HepG2 (cell line): ENCODE measurements around the gene SERHL2. TPM values are rescaled to one million over a fixed set of nuclear protein-coding genes. Genes with fewer than 3 reads are reported as not detected.
A peak's percentile ranks its signal among the peaks of the same experiment; 100 is the strongest.

Experiments used
- BRCA1 ChIP-seq: sonication (generic); formaldehyde crosslinking; IDR thresholded peaks from 2 replicates; pipeline ENCODE4 v1.4.0; 2020; ENCODE audit warnings: missing genetic modification reagents
- ESRRA ChIP-seq: sonication (generic); formaldehyde crosslinking; IDR thresholded peaks from 2 replicates; pipeline ENCODE4 v1.5.1; 2020; ENCODE audit warnings: mild to moderate bottlenecking, low read depth, missing genetic modification reagents
- HMG20A ChIP-seq: IDR thresholded peaks from 2 replicates; pipeline ENCODE4 v1.6.1; 2016; ENCODE audit warnings: borderline replicate concordance
- KMT2B ChIP-seq: IDR thresholded peaks from 2 replicates; pipeline ENCODE4 v1.6.1; 2016; ENCODE audit warnings: missing genetic modification reagents, missing compliant biosample characterization
- MAF1 ChIP-seq: sonication (generic); formaldehyde crosslinking; IDR thresholded peaks from 2 replicates; pipeline ENCODE4 v1.5.0; 2020; ENCODE audit warnings: missing genetic modification reagents, borderline replicate concordance
- MTF2 ChIP-seq: sonication (generic); formaldehyde crosslinking; IDR thresholded peaks from 2 replicates; pipeline ENCODE4 v1.5.0; 2020; ENCODE audit warnings: missing genetic modification reagents, borderline replicate concordance
- NKX3-1 ChIP-seq: sonication (generic); formaldehyde crosslinking; IDR thresholded peaks from 2 replicates; pipeline ENCODE4 v1.5.0; 2020; ENCODE audit warnings: missing genetic modification reagents
- NR2C2 ChIP-seq: sonication (generic); formaldehyde crosslinking; IDR thresholded peaks from 2 replicates; pipeline ENCODE4 v1.4.0; 2020; ENCODE audit warnings: missing genetic modification reagents, mild to moderate bottlenecking, moderate library complexity, borderline replicate concordance
- NRL ChIP-seq: sonication (generic); formaldehyde crosslinking; IDR thresholded peaks from 2 replicates; pipeline ENCODE4 v1.5.0; 2020; ENCODE audit warnings: missing genetic modification reagents, mild to moderate bottlenecking, moderate library complexity, borderline replicate concordance
- POLR2AphosphoS5 ChIP-seq: IDR thresholded peaks from 2 replicates; pipeline ENCODE4 v1.6.1; 2012; ENCODE audit warnings: low read depth, low read length
- SKI ChIP-seq: fragments of 450-650 bp; IDR thresholded peaks from one replicate; pipeline ENCODE4 v1.6.1; 2018; ENCODE audit warnings: mild to moderate bottlenecking; ENCODE audit not compliant: partially characterized antibody
- ZC3H13 ChIP-seq: sonication (generic); formaldehyde crosslinking; IDR thresholded peaks from 2 replicates; pipeline ENCODE4 v1.8.1; 2023; ENCODE audit warnings: mild to moderate bottlenecking, missing genetic modification reagents, moderate library complexity
- ZNF274 ChIP-seq: sonication (generic); formaldehyde crosslinking; IDR thresholded peaks from 2 replicates; pipeline ENCODE4 v1.5.1; 2020; ENCODE audit warnings: mild to moderate bottlenecking, missing genetic modification reagents
- ZNF275 ChIP-seq: sonication (generic); formaldehyde crosslinking; IDR thresholded peaks from 2 replicates; pipeline ENCODE4 v1.8.0; 2022; ENCODE audit warnings: missing genetic modification reagents, mild to moderate bottlenecking, inconsistent platforms, borderline replicate concordance
- ZNF333 ChIP-seq: sonication (generic); formaldehyde crosslinking; IDR thresholded peaks from 2 replicates; pipeline ENCODE4 v1.4.0; 2020; ENCODE audit warnings: mild to moderate bottlenecking, missing genetic modification reagents, borderline replicate concordance
- ZNF430 ChIP-seq: sonication (generic); formaldehyde crosslinking; IDR thresholded peaks from 2 replicates; pipeline ENCODE4 v1.9.0; 2021; ENCODE audit warnings: mild to moderate bottlenecking, missing genetic modification reagents
- ZNF501 ChIP-seq: sonication (generic); formaldehyde crosslinking; IDR thresholded peaks from 2 replicates; pipeline ENCODE4 v1.5.1; 2020; ENCODE audit warnings: mild to moderate bottlenecking, moderate library complexity, missing genetic modification reagents
- ZNF556 ChIP-seq: sonication (generic); formaldehyde crosslinking; IDR thresholded peaks from 2 replicates; pipeline ENCODE4 v1.4.0; 2020; ENCODE audit warnings: mild to moderate bottlenecking, missing genetic modification reagents, borderline replicate concordance
- ZNF75D ChIP-seq: sonication (generic); formaldehyde crosslinking; IDR thresholded peaks from 2 replicates; pipeline ENCODE4 v1.8.1; 2023; ENCODE audit warnings: missing genetic modification reagents, mild to moderate bottlenecking, borderline replicate concordance
- polyA plus RNA-seq, 8 experiments: library from polyadenylated mRNA; depleted of rRNA in 3 of 8; stranded (reverse) in 7 of 8; unstranded in 1 of 8; fragments of >200 nt; fragmentation: Illumina TruSeq in 4 of 8; extraction: Trizol in 4 of 8; gene quantifications; 2 replicates each; pipeline versions ENCODE4 v1.2.1 to v1.2.3, GENCODE V29; 2011 to 2016; ENCODE audit warnings: low read depth in 4 of 8, missing spikeins in 1 of 8, mixed read lengths in 1 of 8; ENCODE audit not compliant: insufficient read depth in 1 of 8
- total RNA-seq, 5 experiments: library from RNA; depleted of rRNA; stranded (reverse); fragments of >200 nt; fragmentation: Illumina TruSeq; extraction: Trizol; gene quantifications; 2 replicates each; pipeline ENCODE4 v1.2.3, GENCODE V29; 2016; ENCODE audit warnings: low read depth in 1 of 5
- TF ChIP-seq, protein P1 (sequence below): sonication (generic); formaldehyde crosslinking; conservative IDR thresholded peaks from 2 replicates; pipeline ENCODE4 v1.4.0; 2020; ENCODE audit warnings: missing genetic modification reagents
- TF ChIP-seq, protein P2 (sequence below): sonication (generic); formaldehyde crosslinking; IDR thresholded peaks from 2 replicates; pipeline ENCODE4 v1.4.0; 2020; ENCODE audit warnings: mild to moderate bottlenecking, missing genetic modification reagents
- TF ChIP-seq, protein P3 (sequence below): sonication (generic); formaldehyde crosslinking; IDR thresholded peaks from 2 replicates; pipeline ENCODE4 v1.4.0; 2020; ENCODE audit warnings: missing genetic modification reagents, mild to moderate bottlenecking, borderline replicate concordance
- TF ChIP-seq, protein P4 (sequence below): sonication (generic); formaldehyde crosslinking; IDR thresholded peaks from 2 replicates; pipeline ENCODE4 v1.4.0; 2020; ENCODE audit warnings: missing genetic modification reagents

SERHL2 gene
- total and polyA plus RNA-seq, 2 of the 13 experiments (the other 11 are each of a cell fraction or from before 2014, with no cell fraction given), result 1.0 to 1.8 TPM

DNA sequence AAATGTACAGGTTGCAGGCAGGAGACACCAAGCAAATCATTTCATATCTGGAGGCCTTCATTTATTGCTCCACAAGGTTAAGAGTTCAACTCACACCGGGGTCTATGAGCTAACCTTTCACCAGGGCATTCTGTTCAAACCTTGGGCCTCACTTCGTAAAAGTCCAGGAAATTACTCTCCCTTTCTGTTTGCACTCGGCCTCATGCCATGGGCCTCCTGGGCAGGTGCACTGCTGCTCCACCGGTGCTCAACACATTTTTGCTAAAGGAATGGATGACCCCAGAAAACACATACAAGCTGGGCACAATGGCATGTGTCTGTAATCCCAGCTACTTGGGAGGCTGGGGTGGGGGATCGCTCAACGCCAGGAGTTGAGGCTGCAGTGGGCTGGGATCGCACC lies 17.6 kb upstream of the SERHL2 start (continued):
- TF ChIP-seq, protein P1, sequence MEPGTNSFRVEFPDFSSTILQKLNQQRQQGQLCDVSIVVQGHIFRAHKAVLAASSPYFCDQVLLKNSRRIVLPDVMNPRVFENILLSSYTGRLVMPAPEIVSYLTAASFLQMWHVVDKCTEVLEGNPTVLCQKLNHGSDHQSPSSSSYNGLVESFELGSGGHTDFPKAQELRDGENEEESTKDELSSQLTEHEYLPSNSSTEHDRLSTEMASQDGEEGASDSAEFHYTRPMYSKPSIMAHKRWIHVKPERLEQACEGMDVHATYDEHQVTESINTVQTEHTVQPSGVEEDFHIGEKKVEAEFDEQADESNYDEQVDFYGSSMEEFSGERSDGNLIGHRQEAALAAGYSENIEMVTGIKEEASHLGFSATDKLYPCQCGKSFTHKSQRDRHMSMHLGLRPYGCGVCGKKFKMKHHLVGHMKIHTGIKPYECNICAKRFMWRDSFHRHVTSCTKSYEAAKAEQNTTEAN (CRISPR knock-in tag), result peak; percentile 63
- TF ChIP-seq SKI, result no peak
- no peak for TF ChIP-seq ZNF333 (CRISPR knock-in tag)
- TF ChIP-seq ZNF274 (CRISPR knock-in tag), result no peak
- TF ChIP-seq ZNF430 (CRISPR knock-in tag), result peak; percentile 51; the same call in 1 of the 2 replicates
- TF ChIP-seq NKX3-1 (CRISPR knock-in tag), result peak; percentile 79; the same call in 1 of the 2 replicates
- TF ChIP-seq KMT2B (CRISPR knock-in tag), result peak; percentile 56; the same call in 1 of the 2 replicates
- no peak for TF ChIP-seq NR2C2 (CRISPR knock-in tag)
- no peak for TF ChIP-seq ZNF556 (CRISPR knock-in tag)
- TF ChIP-seq ZC3H13 (CRISPR knock-in tag), result no peak
- TF ChIP-seq, protein P2, sequence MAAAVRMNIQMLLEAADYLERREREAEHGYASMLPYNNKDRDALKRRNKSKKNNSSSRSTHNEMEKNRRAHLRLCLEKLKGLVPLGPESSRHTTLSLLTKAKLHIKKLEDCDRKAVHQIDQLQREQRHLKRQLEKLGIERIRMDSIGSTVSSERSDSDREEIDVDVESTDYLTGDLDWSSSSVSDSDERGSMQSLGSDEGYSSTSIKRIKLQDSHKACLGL (CRISPR knock-in tag), result no peak
- TF ChIP-seq NRL (CRISPR knock-in tag), result no peak
- TF ChIP-seq MAF1, result no peak
- TF ChIP-seq MTF2 (CRISPR knock-in tag), result no peak
- no peak for TF ChIP-seq ZNF501 (CRISPR knock-in tag)
- TF ChIP-seq, protein P3, sequence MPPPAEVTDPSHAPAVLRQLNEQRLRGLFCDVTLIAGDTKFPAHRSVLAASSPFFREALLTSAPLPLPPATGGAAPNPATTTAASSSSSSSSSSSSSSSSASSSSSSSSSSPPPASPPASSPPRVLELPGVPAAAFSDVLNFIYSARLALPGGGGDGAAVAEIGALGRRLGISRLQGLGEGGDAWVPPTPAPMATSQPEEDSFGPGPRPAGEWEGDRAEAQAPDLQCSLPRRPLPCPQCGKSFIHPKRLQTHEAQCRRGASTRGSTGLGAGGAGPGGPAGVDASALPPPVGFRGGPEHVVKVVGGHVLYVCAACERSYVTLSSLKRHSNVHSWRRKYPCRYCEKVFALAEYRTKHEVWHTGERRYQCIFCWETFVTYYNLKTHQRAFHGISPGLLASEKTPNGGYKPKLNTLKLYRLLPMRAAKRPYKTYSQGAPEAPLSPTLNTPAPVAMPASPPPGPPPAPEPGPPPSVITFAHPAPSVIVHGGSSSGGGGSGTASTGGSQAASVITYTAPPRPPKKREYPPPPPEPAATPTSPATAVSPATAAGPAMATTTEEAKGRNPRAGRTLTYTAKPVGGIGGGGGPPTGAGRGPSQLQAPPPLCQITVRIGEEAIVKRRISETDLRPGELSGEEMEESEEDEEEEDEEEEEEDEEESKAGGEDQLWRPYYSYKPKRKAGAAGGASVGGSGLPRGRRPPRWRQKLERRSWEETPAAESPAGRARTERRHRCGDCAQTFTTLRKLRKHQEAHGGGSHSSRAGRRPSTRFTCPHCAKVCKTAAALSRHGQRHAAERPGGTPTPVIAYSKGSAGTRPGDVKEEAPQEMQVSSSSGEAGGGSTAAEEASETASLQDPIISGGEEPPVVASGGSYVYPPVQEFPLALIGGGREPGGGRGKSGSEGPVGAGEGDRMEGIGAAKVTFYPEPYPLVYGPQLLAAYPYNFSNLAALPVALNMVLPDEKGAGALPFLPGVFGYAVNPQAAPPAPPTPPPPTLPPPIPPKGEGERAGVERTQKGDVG (CRISPR knock-in tag), result no peak
- peak; percentile 83; the same call in 1 of the 2 replicates for TF ChIP-seq BRCA1 (CRISPR knock-in tag)
- no peak for TF ChIP-seq HMG20A
- no peak for TF ChIP-seq ESRRA (CRISPR knock-in tag)
- no peak for TF ChIP-seq ZNF75D (CRISPR knock-in tag)
- 0 out of 2 replicates have a peak, but pooled peaks have one; percentile 71 for TF ChIP-seq ZNF275 (CRISPR knock-in tag)
- TF ChIP-seq, protein P4, sequence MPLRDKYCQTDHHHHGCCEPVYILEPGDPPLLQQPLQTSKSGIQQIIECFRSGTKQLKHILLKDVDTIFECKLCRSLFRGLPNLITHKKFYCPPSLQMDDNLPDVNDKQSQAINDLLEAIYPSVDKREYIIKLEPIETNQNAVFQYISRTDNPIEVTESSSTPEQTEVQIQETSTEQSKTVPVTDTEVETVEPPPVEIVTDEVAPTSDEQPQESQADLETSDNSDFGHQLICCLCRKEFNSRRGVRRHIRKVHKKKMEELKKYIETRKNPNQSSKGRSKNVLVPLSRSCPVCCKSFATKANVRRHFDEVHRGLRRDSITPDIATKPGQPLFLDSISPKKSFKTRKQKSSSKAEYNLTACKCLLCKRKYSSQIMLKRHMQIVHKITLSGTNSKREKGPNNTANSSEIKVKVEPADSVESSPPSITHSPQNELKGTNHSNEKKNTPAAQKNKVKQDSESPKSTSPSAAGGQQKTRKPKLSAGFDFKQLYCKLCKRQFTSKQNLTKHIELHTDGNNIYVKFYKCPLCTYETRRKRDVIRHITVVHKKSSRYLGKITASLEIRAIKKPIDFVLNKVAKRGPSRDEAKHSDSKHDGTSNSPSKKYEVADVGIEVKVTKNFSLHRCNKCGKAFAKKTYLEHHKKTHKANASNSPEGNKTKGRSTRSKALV (CRISPR knock-in tag), result peak; percentile 70; the same call in 1 of the 2 replicates
- no peak for TF ChIP-seq POLR2AphosphoS5
